NCI-H82 (cell line): Measurements from ENCODE around the gene KMO.

ENCODE experiments used
- DNase-seq: peaks from one replicate; lab custom pipeline; 2025; lab: John Stamatoyannopoulos, UW

KMO gene

GRCh38 chr1:241593186-241593585 lies 61.0 kb downstream of the KMO start:
- DNase-seq, result no peak

- DNase-seq, result no peak
These were observed 64.5 kb downstream of the KMO start for GRCh38 chr1:241596633-241597032.

DNA sequence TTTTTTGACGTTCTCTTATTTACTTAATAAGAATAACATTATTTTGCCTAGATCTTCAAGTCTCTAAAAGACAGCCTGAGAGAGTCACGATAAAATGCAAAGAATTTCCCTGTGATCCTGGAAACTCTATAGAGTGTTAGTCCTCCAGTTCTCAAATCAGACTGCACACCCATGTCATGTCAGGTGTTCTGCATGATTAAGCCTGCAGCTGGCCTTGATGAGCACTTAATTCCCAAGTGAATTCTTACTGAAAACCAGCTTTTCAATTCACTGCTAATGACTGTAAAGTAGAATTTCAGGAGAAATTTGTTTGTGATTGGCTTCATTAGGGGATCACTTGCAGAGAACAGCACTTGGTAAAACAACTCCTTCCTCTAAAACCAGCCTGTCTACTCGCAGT lies 66.1 kb downstream of the KMO start:
- peak; percentile 28 for DNase-seq

DNA sequence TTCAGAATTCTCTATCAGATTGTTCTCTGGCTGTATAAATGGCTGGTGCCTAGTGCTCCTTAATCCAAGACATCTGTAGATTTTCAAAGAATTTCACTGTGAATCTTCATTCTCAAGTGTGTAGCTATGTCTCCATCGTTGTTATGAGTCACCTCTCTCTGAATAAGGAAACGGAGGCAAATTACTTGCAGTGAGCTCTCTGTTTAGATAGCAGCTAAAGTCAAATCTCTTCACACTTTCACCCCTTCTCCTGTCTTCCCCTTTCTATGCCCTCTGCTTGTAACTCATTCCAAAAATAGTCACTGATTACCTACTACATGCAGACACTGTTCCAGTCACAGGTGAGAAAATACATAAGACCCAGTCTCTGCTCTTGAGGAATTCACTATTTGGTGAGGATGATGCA lies 68.3 kb downstream of the KMO start:
- no peak for DNase-seq

DNA sequence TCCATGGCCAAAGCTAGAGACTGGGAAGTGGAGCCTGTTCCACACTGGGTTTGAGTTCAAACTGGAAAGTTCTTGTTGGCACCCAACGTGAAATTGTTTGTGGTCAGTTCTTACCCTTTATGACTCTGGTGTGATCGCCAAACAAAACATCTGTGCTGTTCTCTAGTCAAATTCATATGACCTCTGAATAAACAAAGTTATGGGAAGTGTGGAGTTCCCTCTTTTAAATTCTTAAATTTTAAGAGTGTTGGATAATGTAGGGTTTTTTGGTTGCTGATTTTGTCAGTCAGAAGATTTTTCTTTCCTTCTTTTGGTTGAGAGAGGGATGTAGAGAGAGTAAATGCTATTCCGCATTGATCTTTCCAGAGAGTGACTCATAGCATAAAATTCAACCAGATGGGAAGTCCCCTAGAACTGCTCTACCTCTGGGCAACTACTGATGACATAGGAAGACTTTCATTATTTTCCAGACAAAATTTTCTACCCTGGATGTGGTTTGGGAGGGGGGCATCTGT lies 71.6 kb downstream of the KMO start:
- DNase-seq, result no peak

DNA sequence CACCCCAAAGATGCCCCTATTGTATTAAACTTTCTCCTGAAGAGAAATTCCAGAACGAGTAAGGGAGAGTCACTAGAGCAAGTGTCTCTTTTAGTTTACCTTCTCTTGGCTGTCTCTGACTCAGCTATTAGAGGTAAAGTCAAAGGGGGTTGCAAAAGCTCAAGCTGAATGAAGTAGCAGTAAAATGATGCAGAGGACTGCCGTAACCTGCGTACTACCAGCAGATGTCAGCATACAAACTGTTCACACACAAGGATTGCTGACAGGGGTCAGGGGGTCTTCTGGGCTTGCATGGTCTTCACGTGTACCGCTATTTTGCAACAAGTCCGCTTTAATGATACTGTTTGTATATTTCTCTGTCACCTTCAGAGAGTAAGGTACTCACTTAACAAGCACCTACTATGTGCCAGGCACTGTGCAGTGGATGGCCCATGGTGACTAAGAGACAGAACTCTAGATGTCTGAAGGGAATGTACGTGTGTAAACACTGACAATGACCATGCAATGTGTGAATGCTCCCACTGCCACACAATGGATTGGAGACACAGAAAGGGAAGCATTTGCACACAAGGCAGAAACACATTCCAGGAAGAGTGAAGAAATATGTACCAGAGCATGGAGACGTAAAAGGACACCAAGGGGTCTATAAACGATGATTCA lies 73.1 kb downstream of the KMO start:
- peak; percentile 49 for DNase-seq

DNA sequence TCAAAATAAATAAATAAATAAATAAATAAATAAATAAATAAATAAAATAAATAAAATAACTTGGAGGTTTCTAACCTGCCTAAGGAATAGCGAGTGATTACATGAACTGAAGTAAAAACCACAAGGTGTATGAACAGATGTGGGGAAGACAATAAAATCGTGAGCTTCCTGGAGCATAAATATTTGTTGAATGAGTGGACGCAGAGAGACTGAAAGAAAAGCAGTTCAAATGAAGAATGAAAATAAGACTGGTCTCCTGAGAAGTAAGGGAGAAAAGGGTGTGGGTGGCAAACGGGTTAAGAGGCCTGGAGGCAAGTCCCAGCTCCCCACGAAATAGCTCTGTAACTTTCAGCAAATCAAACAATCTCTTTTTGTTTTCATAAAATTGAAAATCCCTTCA lies 74.4 kb downstream of the KMO start:
- DNase-seq, result no peak

GRCh38 chr1:241607497-241607896 lies 75.3 kb downstream of the KMO start:
- DNase-seq, result no peak

- no peak for DNase-seq
These were observed 76.3 kb downstream of the KMO start for GRCh38 chr1:241608379-241609033.

GRCh38 chr1:241610056-241610815 lies 78.1 kb downstream of the KMO start:
- DNase-seq, result no peak

GRCh38 chr1:241611063-241611462 lies 78.9 kb downstream of the KMO start:
- DNase-seq, result peak; percentile 86

- DNase-seq, result no peak
These were observed 79.6 kb downstream of the KMO start for GRCh38 chr1:241611736-241612135.

DNA sequence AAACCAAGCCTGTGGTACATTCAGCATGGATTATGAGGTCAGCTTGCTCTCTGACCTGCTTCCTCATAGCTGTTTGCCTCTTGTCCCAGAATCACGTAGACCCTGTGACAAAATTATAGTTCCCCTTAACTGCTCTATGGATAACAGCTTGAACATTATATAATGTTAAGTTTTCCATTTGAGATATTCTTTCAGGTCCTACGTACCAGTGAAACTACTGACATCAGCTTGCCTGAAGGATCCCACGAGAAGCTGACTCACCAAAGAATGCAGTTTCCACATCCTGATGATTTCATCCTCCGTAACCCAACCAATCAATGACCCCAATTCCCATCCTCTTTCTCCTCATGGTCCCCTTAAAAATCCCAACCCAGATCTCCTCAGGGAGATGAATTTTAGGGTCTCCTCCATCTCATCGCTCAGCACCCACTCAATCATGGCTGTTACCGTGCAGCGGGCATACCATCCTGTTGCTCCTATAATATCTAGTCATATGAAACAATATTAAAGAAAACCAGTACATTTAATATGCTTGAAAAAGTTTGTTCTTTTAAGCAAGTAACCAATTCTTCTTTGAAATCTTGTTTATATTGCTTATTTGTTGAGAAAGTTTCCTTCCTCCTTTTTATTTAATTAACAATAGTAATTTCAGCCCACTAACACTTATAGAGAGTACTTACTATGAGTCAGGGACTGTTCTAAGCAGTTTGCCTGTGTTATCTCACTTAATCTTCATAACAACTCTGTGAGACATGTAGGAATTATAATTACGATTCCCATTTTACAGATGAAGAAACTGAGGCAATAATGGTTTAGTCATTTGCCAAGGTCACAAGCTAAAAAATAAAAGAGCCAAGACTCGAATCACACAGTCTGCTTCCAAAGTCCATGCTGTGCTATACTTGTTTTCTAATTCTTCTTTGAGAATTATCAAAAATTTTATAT lies 80.6 kb downstream of the KMO start:
- no peak for DNase-seq

GRCh38 chr1:241614144-241614543 lies 82.0 kb downstream of the KMO start:
- DNase-seq, result no peak

GRCh38 chr1:241614572-241614971 lies 82.4 kb downstream of the KMO start:
- no peak for DNase-seq

GRCh38 chr1:241615043-241615974 lies 83.1 kb downstream of the KMO start:
- DNase-seq, result no peak

DNA sequence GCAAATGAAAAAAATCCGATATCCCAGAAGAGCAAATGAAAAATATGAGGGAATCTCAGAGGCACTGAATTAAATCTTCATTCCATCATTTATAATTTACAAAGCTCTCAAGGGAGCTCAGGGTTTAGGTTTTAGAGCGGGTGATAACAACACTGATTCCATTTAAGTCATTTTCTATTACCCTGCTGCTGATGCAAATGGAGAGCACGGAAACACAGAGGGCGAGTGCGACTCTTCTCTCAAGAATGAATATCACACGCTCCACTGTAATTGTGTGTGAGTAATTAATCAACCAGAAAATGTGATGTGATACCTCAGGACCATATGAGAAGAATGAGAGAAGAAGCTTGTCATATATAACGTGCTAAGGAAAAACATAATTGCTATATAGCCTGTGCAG lies 85.2 kb downstream of the KMO start:
- no peak for DNase-seq

DNA sequence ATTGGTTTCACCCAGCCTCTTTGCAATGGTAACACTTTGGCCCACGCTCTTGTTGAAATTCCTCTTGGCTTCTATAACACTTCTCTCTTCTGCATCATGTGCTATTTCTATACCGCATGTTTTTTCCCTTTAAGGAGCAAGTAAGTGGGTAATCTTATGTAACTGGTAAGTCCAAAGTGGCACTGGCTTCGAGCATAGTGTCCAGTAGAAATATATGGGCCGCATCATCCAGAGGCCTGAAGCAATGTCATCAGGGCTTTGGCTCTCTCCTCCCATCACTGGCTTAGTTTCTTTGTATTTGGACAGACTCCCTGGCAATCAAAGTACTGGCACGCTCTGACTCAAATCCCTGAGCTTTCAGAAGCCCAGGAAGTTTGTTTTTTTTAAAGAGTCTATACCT lies 90.5 kb downstream of the KMO start:
- DNase-seq, result no peak

GRCh38 chr1:241624935-241625334 lies 92.8 kb downstream of the KMO start:
- no peak for DNase-seq

GRCh38 chr1:241627453-241628259 lies 95.5 kb downstream of the KMO start:
- DNase-seq, result peak; percentile 67
